GM18870 (cell line): Measurements from ENCODE around the gene CLDN17.

Experiments used
- ATAC-seq: cut with Tn5 transposase; IDR thresholded peaks from one replicate; pipeline ENCODE4 v1.9.1; 2021; ENCODE audit warnings: moderate library complexity; ENCODE audit not compliant: unreplicated experiment

Gene CLDN17

DNA sequence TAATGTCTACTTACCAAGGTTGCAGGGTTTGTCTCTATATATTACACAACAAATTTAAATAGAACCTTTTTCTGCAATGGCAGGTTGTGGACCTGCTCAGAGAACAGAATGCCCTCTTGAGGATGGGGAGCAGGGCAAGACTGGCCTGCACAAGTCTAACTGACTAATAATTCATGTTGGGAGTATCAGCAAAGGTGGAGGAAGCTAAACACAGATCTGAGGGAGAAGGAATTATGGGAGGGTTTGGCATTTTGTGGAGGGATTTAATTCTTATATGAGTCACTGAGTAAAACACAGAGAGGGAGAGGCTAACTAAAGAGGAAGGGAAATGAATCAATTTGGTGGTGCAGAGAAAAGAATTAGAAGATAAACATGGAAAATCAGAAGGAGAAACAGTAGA is 40.0 kb downstream of the CLDN17 start:
- no peak for ATAC-seq

DNA sequence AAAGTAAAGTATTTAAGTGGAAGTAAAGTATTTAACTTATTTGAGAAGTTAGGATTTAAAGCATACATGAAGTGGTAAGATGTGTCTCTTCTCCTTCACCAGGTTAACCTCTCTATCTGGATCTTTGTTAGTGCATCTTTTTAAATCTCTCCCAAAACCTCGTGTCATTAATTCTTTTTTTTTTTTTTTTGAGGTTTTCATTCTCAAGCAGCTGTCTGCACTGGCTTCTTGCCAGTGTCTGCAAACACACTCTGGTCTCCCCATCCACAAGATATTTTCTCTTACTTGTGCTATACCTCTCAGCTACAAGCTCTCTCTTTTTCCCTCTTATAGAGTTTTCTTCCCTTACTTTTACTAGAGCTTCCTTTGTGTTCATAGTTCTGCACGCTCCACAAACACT is 49.0 kb downstream of the CLDN17 start:
- ATAC-seq: no peak

DNA sequence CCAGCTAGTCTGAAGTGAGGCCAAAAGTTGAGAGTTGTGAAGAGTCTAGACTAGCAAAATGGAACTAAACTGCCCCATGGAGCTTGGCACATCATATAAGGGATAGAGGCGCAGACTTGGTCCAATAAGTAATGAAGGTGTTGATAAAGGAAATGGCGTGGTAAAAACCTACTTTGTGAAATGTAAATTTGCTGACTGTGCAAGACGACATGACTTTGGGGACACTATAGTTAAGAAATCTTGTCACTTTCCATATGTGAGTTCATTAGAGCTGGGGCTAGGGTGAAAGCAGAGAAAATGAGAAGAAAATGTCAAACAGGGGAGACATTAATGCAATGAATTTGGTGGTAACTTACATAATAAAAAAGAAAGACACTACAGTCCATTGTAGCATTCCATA is 50.1 kb downstream of the CLDN17 start:
- ATAC-seq: no peak
